NCI-H510A treated with DMSO at 0.1 percent for 48 hours (cell line): ENCODE results near the gene CELA1.

ENCODE experiments used
- DNase-seq: peaks from one replicate; lab custom pipeline; 2025; lab: John Stamatoyannopoulos, UW

The CELA1 gene

GRCh38 chr12:51374856-51375255 lies 28.4 kb upstream of the CELA1 start:
- no peak for DNase-seq

- no peak for DNase-seq
Observed at GRCh38 chr12:51374361-51374760, 27.9 kb upstream of the CELA1 start.

GRCh38 chr12:51373187-51373586 lies 26.7 kb upstream of the CELA1 start:
- DNase-seq: no peak

GRCh38 chr12:51372021-51372420 lies 25.5 kb upstream of the CELA1 start:
- DNase-seq: no peak

GRCh38 chr12:51371295-51371953 lies 24.9 kb upstream of the CELA1 start:
- peak; percentile 75 for DNase-seq

- DNase-seq: no peak
Observed at GRCh38 chr12:51370667-51371066, 24.2 kb upstream of the CELA1 start.

- DNase-seq: no peak
Observed at GRCh38 chr12:51369581-51369980, 23.1 kb upstream of the CELA1 start.

GRCh38 chr12:51368640-51369517 lies 22.4 kb upstream of the CELA1 start:
- DNase-seq: peak; percentile 76

- DNase-seq: no peak
Observed at GRCh38 chr12:51365276-51365675, 18.8 kb upstream of the CELA1 start.

GRCh38 chr12:51364001-51364400 lies 17.5 kb upstream of the CELA1 start:
- DNase-seq: no peak

- no peak for DNase-seq
Observed at GRCh38 chr12:51362747-51363342, 16.4 kb upstream of the CELA1 start.

- DNase-seq: no peak
Observed at GRCh38 chr12:51362307-51362706, 15.8 kb upstream of the CELA1 start.

GRCh38 chr12:51361161-51362016 lies 14.9 kb upstream of the CELA1 start:
- DNase-seq: no peak

GRCh38 chr12:51360315-51360714 lies 13.8 kb upstream of the CELA1 start:
- no peak for DNase-seq

- no peak for DNase-seq
Observed at GRCh38 chr12:51359851-51360250, 13.4 kb upstream of the CELA1 start.

GRCh38 chr12:51358496-51358895 lies 12.0 kb upstream of the CELA1 start:
- no peak for DNase-seq

GRCh38 chr12:51357374-51358047 lies 11.0 kb upstream of the CELA1 start:
- DNase-seq: no peak

- DNase-seq: peak; percentile 44
Observed at GRCh38 chr12:51351913-51352532, 5.5 kb upstream of the CELA1 start.

- no peak for DNase-seq
Observed at GRCh38 chr12:51349026-51349425, 2.5 kb upstream of the CELA1 start.

GRCh38 chr12:51348116-51348515 lies 1.6 kb upstream of the CELA1 start:
- no peak for DNase-seq

GRCh38 chr12:51345681-51346080 lies 798 bp downstream of the CELA1 start:
- no peak for DNase-seq
